HCT116 (cell line): ENCODE results near the gene SIRPD. TPM values are rescaled to one million over a fixed set of nuclear protein-coding genes. Genes with fewer than 3 reads are reported as not detected.

Experiments used
- ATAC-seq: fragments of 200-7000 bp; cut with Tn5 transposase; 2 replicates; pipeline ENCODE4 v1.9.1; 2020; ENCODE audit warnings: mild to moderate bottlenecking, moderate library complexity
- BruUV-seq: library from RNA; stranded (reverse); fragments of 400-500 nt; replicated peaks from 2 replicates; lab custom pipeline; 2021; lab: Mats Ljungman, UMichigan
- CTCF ChIA-PET: fragments of 300-600 bp; sonication (Branson Sonifier 250); formaldehyde crosslinking; loops from one replicate; lab custom pipeline; 2021; ENCODE audit warnings: antibody characterized with exemption; lab: Charles Lee
- POLR2A ChIA-PET: fragments of 300-600, 350-600 bp; sonication (Branson Sonifier 250); formaldehyde crosslinking; loops from one replicate; lab custom pipeline; 2021; ENCODE audit warnings: antibody characterized with exemption; lab: Charles Lee
- RAD21 ChIA-PET, 2 experiments: fragments of 300-600 bp; sonication (Branson Sonifier 250); formaldehyde crosslinking; loops; one replicate each; lab custom pipeline; 2023; ENCODE audit warnings: low total read pairs in 2 of 2; ENCODE audit not compliant: uncharacterized antibody in 2 of 2, unreplicated experiment in 2 of 2, low non-redundant PET in 1 of 2; lab: Charles Lee
- DNase-seq: peaks from one replicate; pipeline ENCODE4 v3.0.0-alpha.2; 2010; ENCODE audit warnings: low read depth, low spot score
- H2AFZ ChIP-seq: fragments of 200-600 bp; shearing (Covaris generic), sonication (generic); 2 replicates; pipeline ENCODE4 v1.6.1; 2017; ENCODE audit warnings: low read depth, mixed run types, mixed read lengths, antibody characterized with exemption, low read length; ENCODE audit not compliant: poor library complexity, severe bottlenecking
- H3K27ac ChIP-seq: 2 replicates; pipeline ENCODE4 v1.5.1; 2012; ENCODE audit warnings: low read depth, low read length
- H3K27me3 ChIP-seq: fragments of 200-600 bp; sonication (generic); 2 replicates; pipeline ENCODE4 v1.6.1; 2016; ENCODE audit warnings: mixed run types, low read length, mixed read lengths; ENCODE audit not compliant: insufficient read depth
- H3K36me3 ChIP-seq, 2 experiments: fragments of 200-500 bp in 1 of 2; fragments of 200-600 bp in 1 of 2; sonication (Bioruptor generic) in 1 of 2; sonication (generic) in 1 of 2; 2 replicates each; pipeline versions ENCODE4 v1.5.1 to v1.6.1; 2014 to 2016; ENCODE audit warnings: low read length in 2 of 2, inconsistent platforms in 1 of 2, mixed read lengths in 1 of 2, mixed run types in 1 of 2; ENCODE audit not compliant: insufficient read depth in 2 of 2, control insufficient read depth in 1 of 2
- H3K4me1 ChIP-seq, 2 experiments: fragments of 200-600 bp in 1 of 2; sonication (generic) in 1 of 2; 2 replicates each; pipeline versions ENCODE4 v1.5.1 to v1.6.1; 2012 to 2017; ENCODE audit warnings: low read length in 2 of 2, inconsistent platforms in 1 of 2, mild to moderate bottlenecking in 1 of 2, mixed read lengths in 1 of 2, mixed run types in 1 of 2, moderate library complexity in 1 of 2; ENCODE audit not compliant: insufficient read depth in 2 of 2, control insufficient read depth in 1 of 2
- H3K4me2 ChIP-seq: fragments of 200-600 bp; sonication (generic); 2 replicates; pipeline ENCODE4 v1.6.1; 2017; ENCODE audit warnings: mixed run types, low read length, mixed read lengths
- H3K4me3 ChIP-seq, 2 experiments: fragments of 200-600 bp in 1 of 2; sonication (generic) in 1 of 2; replicated peaks in 1 of 2; 2 replicates each; pipeline ENCODE4 v1.5.1; 2011 to 2016; ENCODE audit warnings: low read length in 2 of 2, control low read depth in 1 of 2, low read depth in 1 of 2, mild to moderate bottlenecking in 1 of 2, mixed read lengths in 1 of 2, mixed run types in 1 of 2
- H3K79me2 ChIP-seq: fragments of 200-600 bp; sonication (generic); 2 replicates; pipeline ENCODE4 v1.6.1; 2017; ENCODE audit warnings: mild to moderate bottlenecking, mixed run types, low read length, moderate library complexity, mixed read lengths; ENCODE audit not compliant: insufficient read depth
- H3K9ac ChIP-seq: fragments of 200-600 bp; sonication (generic); 2 replicates; pipeline ENCODE4 v1.6.1; 2016; ENCODE audit warnings: low read length, mixed read lengths
- H3K9me2 ChIP-seq: fragments of 200-600 bp; sonication (generic), shearing (Covaris generic); 2 replicates; pipeline ENCODE4 v1.6.1; 2017; ENCODE audit warnings: mixed run types, mild to moderate bottlenecking, moderate library complexity; ENCODE audit not compliant: insufficient read depth
- H3K9me3 ChIP-seq, 2 experiments: fragments of 200-500 bp in 1 of 2; fragments of 200-600 bp in 1 of 2; sonication (Bioruptor generic) in 1 of 2; sonication (generic) in 1 of 2; 2 replicates each; pipeline ENCODE4 v1.6.1; 2014 to 2017; ENCODE audit warnings: low read length in 2 of 2, mixed read lengths in 2 of 2, inconsistent platforms in 1 of 2, low read depth in 1 of 2, mild to moderate bottlenecking in 1 of 2, mixed run types in 1 of 2, moderate library complexity in 1 of 2; ENCODE audit not compliant: control insufficient read depth in 1 of 2, insufficient read depth in 1 of 2
- H4K20me1 ChIP-seq: fragments of 200-600 bp; sonication (generic), shearing (Covaris generic); 2 replicates; pipeline ENCODE4 v1.6.1; 2017; ENCODE audit warnings: mixed run types, mild to moderate bottlenecking, moderate library complexity; ENCODE audit not compliant: insufficient read depth
- CBX3 ChIP-seq: IDR thresholded peaks from 2 replicates; pipeline ENCODE4 v1.6.1; 2012; ENCODE audit warnings: low read depth
- CEBPB ChIP-seq: IDR thresholded peaks from 2 replicates; pipeline ENCODE4 v1.6.1; 2012; ENCODE audit warnings: low read depth
- EGR1 ChIP-seq: IDR thresholded peaks from 2 replicates; pipeline ENCODE4 v1.6.1; 2012; ENCODE audit warnings: low read depth
- EZH2 ChIP-seq: fragments of 200-600 bp; sonication (generic); IDR thresholded peaks from 2 replicates; pipeline ENCODE4 v1.6.1; 2017; ENCODE audit warnings: antibody characterized with exemption, mixed run types
- EZH2phosphoT487 ChIP-seq: fragments of 200-600 bp; IDR thresholded peaks from 2 replicates; pipeline ENCODE4 v1.6.1; 2018; ENCODE audit warnings: antibody characterized with exemption, borderline replicate concordance
- JUND ChIP-seq: IDR thresholded peaks from 2 replicates; pipeline ENCODE4 v1.6.1; 2012
- MAX ChIP-seq: IDR thresholded peaks from 2 replicates; pipeline ENCODE4 v1.6.1; 2012
- POLR2AphosphoS5 ChIP-seq: IDR thresholded peaks from 2 replicates; pipeline ENCODE4 v1.6.1; 2011; ENCODE audit warnings: mild to moderate bottlenecking, low read depth, low read length, moderate library complexity
- REST ChIP-seq: IDR thresholded peaks from 2 replicates; pipeline ENCODE4 v1.6.1; 2012; ENCODE audit warnings: low read depth
- SIN3A ChIP-seq: IDR thresholded peaks from 2 replicates; pipeline ENCODE4 v1.6.1; 2012; ENCODE audit warnings: low read depth
- SP1 ChIP-seq: IDR thresholded peaks from 2 replicates; pipeline ENCODE4 v1.6.1; 2012; ENCODE audit warnings: low read depth
- SRF ChIP-seq: IDR thresholded peaks from 2 replicates; pipeline ENCODE4 v1.6.1; 2012; ENCODE audit warnings: low read depth
- YY1 ChIP-seq: IDR thresholded peaks from 2 replicates; pipeline ENCODE4 v1.6.1; 2011; ENCODE audit warnings: low read length, low read depth, moderate library complexity, mild to moderate bottlenecking; ENCODE audit not compliant: insufficient replicate concordance; ENCODE audit errors: extremely low read depth
- ZBTB33 ChIP-seq: IDR thresholded peaks from 2 replicates; pipeline ENCODE4 v1.6.1; 2011; ENCODE audit warnings: mild to moderate bottlenecking, low read length, moderate library complexity; ENCODE audit not compliant: insufficient replicate concordance; ENCODE audit errors: extremely low read depth
- ZNF274 ChIP-seq: fragments of 200-500 bp; sonication (Bioruptor generic); IDR thresholded peaks from 2 replicates; pipeline ENCODE4 v1.6.1; 2014; ENCODE audit warnings: mild to moderate bottlenecking, low read depth, low read length, inconsistent platforms
- intact Hi-C: fragments of 100-400 bp; cut with micrococcal nuclease; formaldehyde crosslinking; loops from 2 replicates; pipeline ENCODE4 v1.10.0; 2022
- total RNA-seq: library from RNA; stranded (reverse); gene quantifications from one replicate; pipeline ENCODE4 v1.2.1, GENCODE V29; 2021; ENCODE audit not compliant: unreplicated experiment
- TF ChIP-seq, protein P1 (sequence below), 3 experiments: fragments of 200-600 bp in 1 of 3; sonication (generic) in 1 of 3; IDR thresholded peaks in 2 of 3; conservative IDR thresholded peaks in 1 of 3; 2 replicates each; pipeline ENCODE4 v1.5.1; 2012 to 2017; ENCODE audit warnings: low read depth in 2 of 3, low read length in 2 of 3, antibody characterized with exemption in 1 of 3, borderline replicate concordance in 1 of 3, control low read depth in 1 of 3, mild to moderate bottlenecking in 1 of 3, mixed read lengths in 1 of 3, mixed run types in 1 of 3, moderate library complexity in 1 of 3; ENCODE audit not compliant: insufficient read depth in 1 of 3

SIRPD gene
- total RNA-seq, 1 experiment from 2014 or later = not detected

GRCh38 chr20:1491860-1492642 is 65.5 kb downstream of the SIRPD start (continued):
- TF ChIP-seq REST (no peak), SP1 (no peak), SIN3A (no peak), EGR1 (no peak), YY1 (no peak), ZNF274 (no peak), POLR2AphosphoS5 (no peak), EZH2phosphoT487 (no peak)

DNA sequence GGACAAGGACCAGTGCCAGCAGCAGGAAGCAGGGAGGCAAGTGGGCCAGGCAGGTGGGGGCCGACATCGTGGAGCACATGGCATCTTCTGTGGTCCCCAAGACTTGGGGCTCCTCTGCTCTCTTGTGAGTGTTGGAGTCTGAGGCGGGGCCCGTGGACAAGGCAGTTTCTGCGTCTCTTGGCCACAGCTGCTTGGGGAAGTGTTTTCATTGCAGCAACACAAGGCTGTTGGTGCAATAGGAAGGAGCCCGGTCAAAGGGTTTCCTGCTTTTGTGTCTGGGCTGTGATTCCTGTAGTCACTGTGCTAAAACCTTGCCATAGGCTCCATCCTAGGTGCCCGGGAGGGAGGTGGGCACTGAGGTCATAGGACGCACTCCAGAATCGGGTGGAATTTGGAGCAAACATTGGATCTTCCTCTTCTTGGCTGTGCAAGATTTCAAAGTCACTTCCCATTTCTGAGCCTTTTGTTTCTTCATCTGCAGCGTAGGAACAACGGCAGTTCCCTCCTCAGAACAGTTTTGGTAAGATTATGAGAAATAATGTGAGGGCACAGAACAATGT is 66.1 kb downstream of the SIRPD start, which contains the start of gene SIRPB2:
Gene SIRPB2 (minus strand): TSS at position 140 of the 560 bp plus-strand sequence. CDS start 61 bp downstream, at position 79.
- ChIA-PET POLR2A (no interaction called here), RAD21 (no interaction called here), CTCF (interaction anchor here (2.7 kb wide), 1 partner anchor 13 kb away, joined by 17 read pairs; no protein-coding TSS in a partner anchor)
- Histone ChIP-seq H3K9ac (no peak within 1 kb of the TSS), H3K4me2 (peak within 1 kb of the TSS; percentile 62), H3K9me2 (no peaks in the 10 kb centered on the region), H3K27ac (no peak within 1 kb of the TSS), H3K9me3 (no peaks in the 10 kb centered on the region; a peak in 1 of 4 replicates), H3K27me3 (no peaks in the 10 kb centered on the region), H4K20me1 (no peaks in the 10 kb centered on the region), H2AFZ (no peak within 1 kb of the TSS), H3K79me2 (no peaks in the 10 kb centered on the region), H3K4me1 (peaks cover 0 to 18% of the 10 kb centered on the region in 2 experiments; a peak in 2 of 4 replicates), H3K4me3 (no peak within 1 kb of the TSS), H3K36me3 (no peaks in the 10 kb centered on the region)
- DNase-seq = no peak
- ATAC-seq = no peak
- intact Hi-C loops = no loop called here
- no TSS peak for BruUV-seq
- TF ChIP-seq CEBPB (no peak), ZNF274 (no peak), ZBTB33 (no peak), CBX3 (no peak), MAX (no peak), EZH2phosphoT487 (no peak), JUND (no peak), SIN3A (no peak), EZH2 (no peak), SRF (no peak), EGR1 (no peak)
- TF ChIP-seq, protein P1, sequence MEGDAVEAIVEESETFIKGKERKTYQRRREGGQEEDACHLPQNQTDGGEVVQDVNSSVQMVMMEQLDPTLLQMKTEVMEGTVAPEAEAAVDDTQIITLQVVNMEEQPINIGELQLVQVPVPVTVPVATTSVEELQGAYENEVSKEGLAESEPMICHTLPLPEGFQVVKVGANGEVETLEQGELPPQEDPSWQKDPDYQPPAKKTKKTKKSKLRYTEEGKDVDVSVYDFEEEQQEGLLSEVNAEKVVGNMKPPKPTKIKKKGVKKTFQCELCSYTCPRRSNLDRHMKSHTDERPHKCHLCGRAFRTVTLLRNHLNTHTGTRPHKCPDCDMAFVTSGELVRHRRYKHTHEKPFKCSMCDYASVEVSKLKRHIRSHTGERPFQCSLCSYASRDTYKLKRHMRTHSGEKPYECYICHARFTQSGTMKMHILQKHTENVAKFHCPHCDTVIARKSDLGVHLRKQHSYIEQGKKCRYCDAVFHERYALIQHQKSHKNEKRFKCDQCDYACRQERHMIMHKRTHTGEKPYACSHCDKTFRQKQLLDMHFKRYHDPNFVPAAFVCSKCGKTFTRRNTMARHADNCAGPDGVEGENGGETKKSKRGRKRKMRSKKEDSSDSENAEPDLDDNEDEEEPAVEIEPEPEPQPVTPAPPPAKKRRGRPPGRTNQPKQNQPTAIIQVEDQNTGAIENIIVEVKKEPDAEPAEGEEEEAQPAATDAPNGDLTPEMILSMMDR (IDR thresholded peaks at IDR 0.05 in 2 of 3, conservative IDR thresholded peaks at IDR 0.05 in 1 of 3; ENCODE audit: borderline replicate concordance in 1 of 3, insufficient read depth in 1 of 3, low read depth in 2 of 3, low read length in 2 of 3) = no peak
